NK-92 (cell line): Measurements from ENCODE around the gene SMARCA2.

Source experiments
- DNase-seq: peaks from one replicate; lab custom pipeline; 2025; ENCODE audit not compliant: unreplicated experiment; lab: John Stamatoyannopoulos, UW

SMARCA2 gene

GRCh38 chr9:2015581-2016407 is 647 bp downstream of the SMARCA2 start:
- DNase-seq = no peak

GRCh38 chr9:2016408-2017330 is 1.5 kb downstream of the SMARCA2 start:
- no peak for DNase-seq

- DNase-seq = no peak
Observed at GRCh38 chr9:2017331-2018161, 2.4 kb downstream of the SMARCA2 start.

GRCh38 chr9:2018162-2018643 is 3.1 kb downstream of the SMARCA2 start:
- DNase-seq = no peak

GRCh38 chr9:2018764-2019558 is 3.8 kb downstream of the SMARCA2 start:
- DNase-seq = no peak

- DNase-seq = no peak
Observed at GRCh38 chr9:2019723-2020122, 4.6 kb downstream of the SMARCA2 start.

GRCh38 chr9:2021731-2022130 is 6.6 kb downstream of the SMARCA2 start:
- no peak for DNase-seq

GRCh38 chr9:2022560-2022959 is 7.4 kb downstream of the SMARCA2 start:
- DNase-seq = no peak

GRCh38 chr9:2023042-2023441 is 7.9 kb downstream of the SMARCA2 start:
- DNase-seq = no peak

GRCh38 chr9:2023532-2023931 is 8.4 kb downstream of the SMARCA2 start:
- no peak for DNase-seq

- DNase-seq = no peak
Observed at GRCh38 chr9:2024888-2025782, 10.0 kb downstream of the SMARCA2 start.

GRCh38 chr9:2026220-2026997 is 11.3 kb downstream of the SMARCA2 start:
- no peak for DNase-seq

- no peak for DNase-seq
Observed at GRCh38 chr9:2027543-2028160, 12.5 kb downstream of the SMARCA2 start.

GRCh38 chr9:2028888-2029287 is 13.7 kb downstream of the SMARCA2 start:
- DNase-seq = no peak

GRCh38 chr9:2029666-2030170 is 14.6 kb downstream of the SMARCA2 start:
- DNase-seq = no peak

- DNase-seq = no peak
Observed at GRCh38 chr9:2032234-2032633, 17.1 kb downstream of the SMARCA2 start.

GRCh38 chr9:2036844-2037243 is 21.7 kb downstream of the SMARCA2 start:
- DNase-seq = no peak
